Lower leg skin (tissue), 3 donors: Measurements from ENCODE around the gene ADAMTSL1.

Experiments
- CTCF ChIP-seq, 3 donors: fragments of 450-650 bp; IDR thresholded peaks; one replicate each; pipeline ENCODE4 v1.5.1; 2016; ENCODE audit warnings: antibody characterized with exemption in 3 of 3, mild to moderate bottlenecking in 3 of 3, moderate library complexity in 2 of 3
- POLR2A ChIP-seq, 2 donors: fragments of 450-650 bp; IDR thresholded peaks; one replicate each; pipeline ENCODE4 v1.6.1; 2016 to 2017; ENCODE audit warnings: antibody characterized with exemption in 2 of 2, mild to moderate bottlenecking in 1 of 2, moderate library complexity in 1 of 2

DNA sequence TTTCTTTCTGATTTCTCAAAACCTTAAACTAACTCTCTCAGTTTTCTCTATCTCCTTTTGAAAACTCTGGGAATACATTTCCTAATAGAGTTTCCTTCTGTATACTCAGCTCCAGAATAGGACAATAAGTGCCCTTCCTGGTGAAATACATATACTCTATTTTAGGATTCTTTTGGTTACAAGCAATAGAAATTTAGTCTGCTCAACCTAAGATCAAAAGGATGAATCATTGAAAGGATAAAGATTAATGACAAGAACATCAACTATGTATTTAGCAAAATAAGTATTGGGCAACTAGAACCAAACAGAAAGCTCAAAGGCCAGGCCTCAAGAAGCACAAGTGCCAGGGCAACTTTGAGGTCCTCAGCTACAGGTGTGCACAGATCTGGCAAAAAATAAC lies 127.1 kb downstream of the ADAMTSL1 start:
- TF ChIP-seq POLR2A (IDR thresholded peaks at IDR 0.05) (no peak), CTCF (IDR thresholded peaks at IDR 0.05) (no peak)
